Peyer's patch (tissue), 4 donors: ENCODE measurements around the gene MXRA8. TPM values are rescaled to one million over a fixed set of nuclear protein-coding genes. Genes with fewer than 3 reads are reported as not detected.
A peak's percentile ranks its signal among the peaks of the same experiment; 100 is the strongest.
"Not testable (repeated sequence)": the region's sequence is repeated elsewhere in the genome, so short reads cannot be mapped to it uniquely, and the experiment has no call there.

Experiments
- DNase-seq, 3 donors: peaks; one replicate each; pipeline ENCODE4 v3.0.0-alpha.2; 2017 to 2019
- H3K27ac ChIP-seq, 4 donors: fragments of 200-600 bp; sonication (generic); one replicate each; pipeline ENCODE4 v1.5.1; 2016 to 2019
- H3K27me3 ChIP-seq, 2 donors: fragments of 200-600 bp; sonication (generic); one replicate each; pipeline ENCODE4 v1.5.1; 2019
- H3K36me3 ChIP-seq, 3 donors: fragments of 200-600 bp; sonication (generic); one replicate each; pipeline ENCODE4 v1.5.1; 2016 to 2019
- H3K4me1 ChIP-seq, 4 donors: fragments of 200-600 bp; sonication (generic); one replicate each; pipeline ENCODE4 v1.5.1; 2016 to 2019
- H3K4me3 ChIP-seq, 4 donors: fragments of 200-600 bp; sonication (generic); 1 replicate in 3 of 4; 2 replicates in 1 of 4; pipeline ENCODE4 v1.5.1; 2016 to 2019; ENCODE audit warnings: mild to moderate bottlenecking in 1 of 4
- H3K9me3 ChIP-seq, 4 donors: fragments of 200-600 bp; sonication (generic); one replicate each; pipeline ENCODE4 v1.5.1; 2016 to 2019; ENCODE audit warnings: mild to moderate bottlenecking in 1 of 4
- CTCF ChIP-seq, 6 experiments: fragments of 450-650 bp in 4 of 6; fragments of 200-600 bp in 2 of 6; sonication (generic) in 1 of 6; IDR thresholded peaks; one replicate each; pipeline ENCODE4 v1.5.1; 2017 to 2019; ENCODE audit warnings: antibody characterized with exemption in 6 of 6, mild to moderate bottlenecking in 3 of 6, moderate library complexity in 1 of 6
- POLR2A ChIP-seq, 2 donors: fragments of 450-650 bp; IDR thresholded peaks; one replicate each; pipeline ENCODE4 v1.5.1; 2017; ENCODE audit warnings: antibody characterized with exemption in 2 of 2, mild to moderate bottlenecking in 2 of 2, moderate library complexity in 2 of 2
- total RNA-seq, 4 donors: library from RNA; depleted of rRNA; stranded (reverse); fragments of >200 nt; gene quantifications; one replicate each; pipeline ENCODE4 v1.1.0, GENCODE V29; 2016

Gene MXRA8
- total RNA-seq, 4 donors from 2014 or later, result 11.7 to 56.1 (median 35.6) TPM

- TF ChIP-seq CTCF (IDR thresholded peaks at IDR 0.05) (no peak), POLR2A (IDR thresholded peaks at IDR 0.05) (no peak)
- Histone ChIP-seq H3K27me3 (no peaks in the 10 kb centered on the region), H3K27ac (no peak overlapping the region), H3K4me3 (no peak overlapping the region), H3K9me3 (no peaks in the 10 kb centered on the region), H3K4me1 (peaks cover 0 to 42% (median 24%) of the 10 kb centered on the region in 4 donors), H3K36me3 (peaks cover 0 to 36% (median 0%) of the 10 kb centered on the region in 3 donors)
- no peak for DNase-seq
Observed at GRCh38 chr1:1320666-1321448, 37.5 kb downstream of the MXRA8 start.

GRCh38 chr1:1319646-1319941, 38.8 kb downstream of the MXRA8 start:
- DNase-seq, result no peak
- H3K4me3 ChIP-seq, result no peak overlapping the region
- H3K9me3 ChIP-seq, result no peaks in the 10 kb centered on the region
- TF ChIP-seq POLR2A (IDR thresholded peaks at IDR 0.05) (no peak), CTCF (IDR thresholded peaks at IDR 0.05) (no peak)
- no peaks in the 10 kb centered on the region for H3K27me3 ChIP-seq
- H3K27ac ChIP-seq, result no peak overlapping the region
- H3K4me1 ChIP-seq, result peaks cover 0 to 33% (median 15%) of the 10 kb centered on the region in 4 donors
- peaks cover 0 to 44% (median 0%) of the 10 kb centered on the region in 3 donors for H3K36me3 ChIP-seq

GRCh38 chr1:1318777-1319645, 39.3 kb downstream of the MXRA8 start:
- Histone ChIP-seq H3K36me3 (peaks cover 0 to 50% (median 0%) of the 10 kb centered on the region in 3 donors), H3K4me1 (peaks cover 0 to 33% (median 15%) of the 10 kb centered on the region in 4 donors), H3K4me3 (no peak overlapping the region), H3K9me3 (no peaks in the 10 kb centered on the region), H3K27ac (peak overlapping the region in 2 of 4 donors; percentile 18 to 44), H3K27me3 (no peaks in the 10 kb centered on the region)
- no peak for TF ChIP-seq CTCF (IDR thresholded peaks at IDR 0.05)
- no peak for TF ChIP-seq POLR2A (IDR thresholded peaks at IDR 0.05)
- DNase-seq, result no peak

GRCh38 chr1:1318131-1318652, 40.2 kb downstream of the MXRA8 start:
- H3K27ac ChIP-seq, result peak overlapping the region in 2 of 4 donors; percentile 35 to 69
- peaks cover 0 to 28% (median 10%) of the 10 kb centered on the region in 4 donors for H3K4me1 ChIP-seq
- DNase-seq, result peak; percentile 32 to 85 (median 69)
- no peak overlapping the region for H3K4me3 ChIP-seq
- peaks cover 0 to 58% (median 0%) of the 10 kb centered on the region in 3 donors for H3K36me3 ChIP-seq
- no peaks in the 10 kb centered on the region for H3K27me3 ChIP-seq
- TF ChIP-seq CTCF (IDR thresholded peaks at IDR 0.05) (no peak), POLR2A (IDR thresholded peaks at IDR 0.05) (no peak)
- H3K9me3 ChIP-seq, result no peaks in the 10 kb centered on the region

GRCh38 chr1:1317420-1317819, 40.9 kb downstream of the MXRA8 start:
- H3K27me3 ChIP-seq, result no peaks in the 10 kb centered on the region
- H3K27ac ChIP-seq, result peak overlapping the region in 2 of 4 donors; percentile 35 to 69
- H3K4me3 ChIP-seq, result no peak overlapping the region
- H3K4me1 ChIP-seq, result peaks cover 0 to 21% (median 5%) of the 10 kb centered on the region in 4 donors
- H3K9me3 ChIP-seq, result no peaks in the 10 kb centered on the region
- no peak for DNase-seq
- TF ChIP-seq CTCF (IDR thresholded peaks at IDR 0.05) (no peak), POLR2A (IDR thresholded peaks at IDR 0.05) (no peak)
- H3K36me3 ChIP-seq, result peaks cover 0 to 66% (median 0%) of the 10 kb centered on the region in 3 donors

GRCh38 chr1:1316199-1316598, 42.2 kb downstream of the MXRA8 start:
- H3K27me3 ChIP-seq, DNase-seq, H3K9me3 ChIP-seq, H3K4me3 ChIP-seq, H3K27ac ChIP-seq: not testable (repeated sequence)
- Histone ChIP-seq H3K4me1 (peaks cover 0 to 13% (median under 1%) of the 10 kb centered on the region in 4 donors), H3K36me3 (peaks cover 0 to 78% (median 0%) of the 10 kb centered on the region in 3 donors)
